B cell (primary cell): ENCODE measurements around the gene AUTS2.

Source experiments
- CTCF ChIP-seq: fragments of 200-600 bp; IDR thresholded peaks from one replicate; pipeline ENCODE4 v1.8.0; 2022; ENCODE audit warnings: antibody characterized with exemption, mild to moderate bottlenecking
- EZH2 ChIP-seq: IDR thresholded peaks from 2 replicates; pipeline ENCODE4 v1.6.1; 2012; ENCODE audit warnings: borderline replicate concordance, low read depth, mild to moderate bottlenecking, moderate library complexity, low read length; ENCODE audit not compliant: insufficient read depth, poor library complexity, severe bottlenecking

GRCh38 chr7:70426249-70426880, 828.1 kb downstream of the AUTS2 start:
- no peak for TF ChIP-seq CTCF
- no peak for TF ChIP-seq EZH2
